ENCODE data around the gene BCL2.
A peak's percentile ranks its signal among the peaks of the same experiment; 100 is the strongest.

DNA sequence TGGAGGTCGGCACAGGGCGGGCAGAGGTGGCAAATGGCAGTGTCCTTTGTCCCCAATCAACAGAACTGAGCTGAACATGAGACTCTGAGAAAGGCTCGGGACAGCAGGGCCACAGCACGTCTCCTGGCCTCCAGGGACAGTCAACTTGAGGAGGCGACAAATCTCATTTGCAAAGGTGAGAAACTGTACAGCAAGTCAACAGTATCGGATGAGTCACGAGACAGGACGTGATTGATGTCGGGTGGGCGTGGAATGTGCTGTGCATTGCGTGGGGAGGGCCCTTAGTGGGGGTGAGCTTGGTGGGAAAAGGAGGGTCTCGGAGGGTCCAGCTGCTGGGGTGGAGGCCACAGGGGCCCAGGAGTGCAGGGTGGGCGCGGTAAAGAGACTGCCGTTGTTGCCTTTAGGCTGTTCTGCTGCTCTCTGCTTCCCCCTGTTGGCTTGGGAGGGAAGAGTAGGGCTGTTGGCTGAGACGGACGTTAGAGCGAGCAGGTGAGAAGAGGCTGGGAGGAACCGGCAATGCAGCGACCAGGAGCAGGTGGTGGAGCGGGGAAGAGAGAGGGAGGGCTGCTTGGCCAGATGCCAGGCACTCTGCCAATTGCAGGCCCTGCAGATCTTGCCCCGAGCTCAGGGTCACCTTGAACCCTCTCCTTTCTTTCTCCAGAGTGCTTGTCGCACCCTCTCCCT is 164.3 kb downstream of the BCL2 start:
- TF ChIP-seq CTCF (IDR thresholded peaks at IDR 0.05) (peak in 2 of 3 experiments; percentile 39 to 46), POLR2A (IDR thresholded peaks at IDR 0.05) (no peak)
